Stimulated activated CD8-positive, alpha-beta memory T cell treated with anti-CD3 and anti-CD28 coated beads, Interleukin-12 subunit alpha, Interleukin-12 subunit beta, amount 100 ng/mL, for 24 hours (primary cell): ENCODE data around the gene KRTAP10-1.
"Not testable (repeated sequence)": the region's sequence is repeated elsewhere in the genome, so short reads cannot be mapped to it uniquely, and the experiment has no call there.

Experiments
- DNase-seq: peaks from one replicate; pipeline ENCODE4 v3.0.0-alpha.2; 2020; ENCODE audit errors: extremely low read depth

KRTAP10-1 gene

GRCh38 chr21:44539991-44540666, at the start of gene KRTAP10-1:
Gene KRTAP10-1, minus strand, starts transcription at chr21:44540195. Its CDS starts 45 bp downstream, at chr21:44540150.
- DNase-seq, result no peak

- DNase-seq, result no peak
Observed at GRCh38 chr21:44589094-44589493, 49.1 kb upstream of the KRTAP10-1 start.

GRCh38 chr21:44585892-44586291, 45.9 kb upstream of the KRTAP10-1 start:
- no peak for DNase-seq

GRCh38 chr21:44583800-44584147, 43.8 kb upstream of the KRTAP10-1 start:
- no peak for DNase-seq

GRCh38 chr21:44583089-44583799, 43.2 kb upstream of the KRTAP10-1 start:
- no peak for DNase-seq

GRCh38 chr21:44582055-44582454, 42.1 kb upstream of the KRTAP10-1 start:
- no peak for DNase-seq

GRCh38 chr21:44581158-44581557, 41.2 kb upstream of the KRTAP10-1 start:
- no peak for DNase-seq

GRCh38 chr21:44580231-44580821, 40.3 kb upstream of the KRTAP10-1 start, which contains the start of gene KRTAP10-5:
Gene KRTAP10-5, minus strand, starts transcription at chr21:44580604. Its CDS starts 26 bp downstream, at chr21:44580578.
- DNase-seq, result not testable (repeated sequence)

GRCh38 chr21:44579833-44580144, 39.8 kb upstream of the KRTAP10-1 start:
- DNase-seq, result no peak

- DNase-seq, result no peak
Observed at GRCh38 chr21:44579056-44579832, 39.2 kb upstream of the KRTAP10-1 start.

- DNase-seq, result no peak
Observed at GRCh38 chr21:44578371-44579055, 38.5 kb upstream of the KRTAP10-1 start.

- no peak for DNase-seq
Observed at GRCh38 chr21:44576025-44576420, 36.0 kb upstream of the KRTAP10-1 start.

GRCh38 chr21:44575307-44576024, 35.5 kb upstream of the KRTAP10-1 start:
- DNase-seq, result no peak

- DNase-seq, result no peak
Observed at GRCh38 chr21:44574457-44575306, 34.7 kb upstream of the KRTAP10-1 start.

GRCh38 chr21:44573630-44574456, 33.8 kb upstream of the KRTAP10-1 start, which contains the start of gene KRTAP10-4:
Gene KRTAP10-4, plus strand, starts transcription at chr21:44573729. Its CDS starts 30 bp downstream, at chr21:44573759.
- DNase-seq, result not testable (repeated sequence)

- DNase-seq, result no peak
Observed at GRCh38 chr21:44572959-44573583, 33.1 kb upstream of the KRTAP10-1 start.

GRCh38 chr21:44571844-44572782, 32.1 kb upstream of the KRTAP10-1 start:
- DNase-seq, result no peak
